OCI-LY7 (cell line): ENCODE measurements around the gene EXT2. TPM values are rescaled to one million over a fixed set of nuclear protein-coding genes. Genes with fewer than 3 reads are reported as not detected.

Experiments
- BruUV-seq: library from RNA; stranded (reverse); fragments of 400-500 nt; replicated peaks from 2 replicates; lab custom pipeline; 2021; lab: Mats Ljungman, UMichigan
- CTCF ChIA-PET: fragments of 300-600 bp; sonication (Branson Sonifier 250); formaldehyde crosslinking; loops from one replicate; lab custom pipeline; 2022; ENCODE audit warnings: antibody characterized with exemption; ENCODE audit not compliant: unreplicated experiment; lab: Charles Lee
- POLR2A ChIA-PET: fragments of 300-600 bp; sonication (Branson Sonifier 250); formaldehyde crosslinking; loops from one replicate; lab custom pipeline; 2022; ENCODE audit warnings: antibody characterized with exemption; lab: Charles Lee
- DNase-seq: peaks from one replicate; pipeline ENCODE4 v3.0.0-alpha.2; 2015; ENCODE audit warnings: low spot score
- H2AFZ ChIP-seq: fragments of 200-600 bp; sonication (generic), shearing (Covaris generic); 2 replicates; pipeline ENCODE4 v1.6.1; 2014; ENCODE audit warnings: mild to moderate bottlenecking, antibody characterized with exemption, low read length, moderate library complexity
- H3K27ac ChIP-seq: fragments of 200-600 bp; sonication (generic); 2 replicates; pipeline ENCODE4 v1.5.1; 2014; ENCODE audit warnings: mixed run types, low read depth, mild to moderate bottlenecking, moderate library complexity, low read length, inconsistent platforms; ENCODE audit not compliant: poor library complexity, severe bottlenecking
- H3K36me3 ChIP-seq: fragments of 200-600 bp; sonication (generic); 2 replicates; pipeline ENCODE4 v1.6.1; 2014; ENCODE audit warnings: mild to moderate bottlenecking, antibody characterized with exemption, low read length, moderate library complexity, mixed read lengths; ENCODE audit not compliant: insufficient read depth
- H3K4me1 ChIP-seq: fragments of 200-600 bp; sonication (generic); 2 replicates; pipeline ENCODE4 v1.5.1; 2014; ENCODE audit warnings: mild to moderate bottlenecking, low read length; ENCODE audit not compliant: insufficient read depth, poor library complexity, severe bottlenecking
- H3K4me2 ChIP-seq: fragments of 200-600 bp; sonication (generic); 2 replicates; pipeline ENCODE4 v1.6.1; 2014; ENCODE audit warnings: mild to moderate bottlenecking, low read length
- H3K4me3 ChIP-seq: fragments of 200-600 bp; sonication (generic); 2 replicates; pipeline ENCODE4 v1.5.1; 2014; ENCODE audit warnings: mild to moderate bottlenecking, low read depth, low read length; ENCODE audit not compliant: poor library complexity, severe bottlenecking
- H3K79me2 ChIP-seq: fragments of 200-600 bp; sonication (generic); 2 replicates; pipeline ENCODE4 v1.6.1; 2016; ENCODE audit warnings: low read depth, mild to moderate bottlenecking, low read length, moderate library complexity, mixed read lengths; ENCODE audit not compliant: insufficient read depth
- H3K9me2 ChIP-seq: fragments of 200-600 bp; sonication (generic); 2 replicates; pipeline ENCODE4 v1.6.1; 2016; ENCODE audit warnings: mild to moderate bottlenecking, low read length, mixed read lengths; ENCODE audit not compliant: insufficient read depth
- H3K9me3 ChIP-seq: fragments of 200-600 bp; sonication (generic); 2 replicates; pipeline ENCODE4 v1.6.1; 2014; ENCODE audit warnings: mild to moderate bottlenecking, mixed run types, low read length, mixed read lengths
- H4K20me1 ChIP-seq: fragments of 200-600 bp; sonication (generic); 2 replicates; pipeline ENCODE4 v1.6.1; 2014; ENCODE audit warnings: mild to moderate bottlenecking, antibody characterized with exemption, low read length, moderate library complexity, mixed read lengths; ENCODE audit not compliant: insufficient read depth
- CTCF ChIP-seq: fragments of 200-600 bp; sonication (generic); conservative IDR thresholded peaks from 2 replicates; pipeline ENCODE4 v1.5.1; 2014; ENCODE audit warnings: mild to moderate bottlenecking, antibody characterized with exemption, low read length, moderate library complexity, mixed read lengths
- EZH2phosphoT487 ChIP-seq: fragments of 200-600 bp; sonication (generic); IDR thresholded peaks from 2 replicates; pipeline ENCODE4 v1.6.1; 2018; ENCODE audit warnings: low read depth, borderline replicate concordance, mild to moderate bottlenecking, mixed run types, antibody characterized with exemption, low read length, moderate library complexity, mixed read lengths
- intact Hi-C: fragments of 100-400 bp; cut with micrococcal nuclease; formaldehyde crosslinking; loops from one replicate; pipeline ENCODE4 v1.10.0; 2022; ENCODE audit not compliant: unreplicated experiment
- total RNA-seq, 2 experiments: library from RNA; depleted of rRNA in 1 of 2; stranded (reverse); fragments of >200 nt in 1 of 2; shearing (Covaris generic) in 1 of 2; gene quantifications; 2 replicates each; pipeline ENCODE4 v1.2.3, GENCODE V29; 2014 to 2022

Gene EXT2
- total RNA-seq, 2 experiments from 2014 or later: 22.3 to 31.8 TPM

GRCh38 chr11:44258190-44258489 is 162.7 kb downstream of the EXT2 start:
- no peaks in the 10 kb centered on the region for H4K20me1 ChIP-seq
- BruUV-seq: no TSS peak
- no peaks in the 10 kb centered on the region for H3K79me2 ChIP-seq
- H3K27ac ChIP-seq: no peak overlapping the region
- H3K4me2 ChIP-seq: no peak overlapping the region
- POLR2A ChIA-PET: no interaction called here
- no peak overlapping the region for H2AFZ ChIP-seq
- H3K4me3 ChIP-seq: no peak overlapping the region
- H3K4me1 ChIP-seq: no peaks in the 10 kb centered on the region
- DNase-seq: no peak
- no peak for TF ChIP-seq CTCF
- no peak for TF ChIP-seq EZH2phosphoT487
- no peaks in the 10 kb centered on the region for H3K36me3 ChIP-seq
- no peaks in the 10 kb centered on the region for H3K9me2 ChIP-seq
- intact Hi-C loops: no loop called here
- peaks cover 8% of the 10 kb centered on the region; the same call in 1 of the 2 replicates for H3K9me3 ChIP-seq
- CTCF ChIA-PET: no interaction called here

GRCh38 chr11:44258839-44259420 is 163.5 kb downstream of the EXT2 start:
- BruUV-seq: no TSS peak
- H3K79me2 ChIP-seq: no peaks in the 10 kb centered on the region
- no peak overlapping the region for H2AFZ ChIP-seq
- POLR2A ChIA-PET: interaction anchor here (0.9 kb wide), 1 partner anchor 9 kb away, joined by 3 read pairs; no protein-coding TSS in a partner anchor
- no peak overlapping the region for H3K4me3 ChIP-seq
- no peaks in the 10 kb centered on the region for H3K4me1 ChIP-seq
- H4K20me1 ChIP-seq: no peaks in the 10 kb centered on the region
- H3K9me3 ChIP-seq: 0 out of 2 replicates have a peak, but pooled peaks cover under 1% of the 10 kb centered on the region
- no peak for DNase-seq
- no peaks in the 10 kb centered on the region for H3K9me2 ChIP-seq
- intact Hi-C loops: no loop called here
- H3K36me3 ChIP-seq: no peaks in the 10 kb centered on the region
- H3K27ac ChIP-seq: no peak overlapping the region
- CTCF ChIA-PET: no interaction called here
- TF ChIP-seq EZH2phosphoT487 (no peak), CTCF (no peak)
- no peak overlapping the region for H3K4me2 ChIP-seq

- Histone ChIP-seq H3K36me3 (no peaks in the 10 kb centered on the region), H3K27ac (no peak overlapping the region), H3K9me3 (no peaks in the 10 kb centered on the region), H3K4me3 (no peak overlapping the region), H3K9me2 (no peaks in the 10 kb centered on the region), H3K79me2 (no peaks in the 10 kb centered on the region), H3K4me1 (no peaks in the 10 kb centered on the region), H2AFZ (no peak overlapping the region), H3K4me2 (no peak overlapping the region), H4K20me1 (no peaks in the 10 kb centered on the region)
- no TSS peak for BruUV-seq
- intact Hi-C loops: no loop called here
- POLR2A ChIA-PET: no interaction called here
- TF ChIP-seq EZH2phosphoT487: no peak
- TF ChIP-seq CTCF: no peak
- CTCF ChIA-PET: no interaction called here
- DNase-seq: no peak
Measured at GRCh38 chr11:44260081-44260480, 164.6 kb downstream of the EXT2 start.
